NCI-H128 (cell line): Measurements from ENCODE around the gene RSBN1L.
A peak's percentile ranks its signal among the peaks of the same experiment; 100 is the strongest.
"Not testable (repeated sequence)": the region's sequence is repeated elsewhere in the genome, so short reads cannot be mapped to it uniquely, and the experiment has no call there.

Experiments
- DNase-seq: peaks from one replicate; lab custom pipeline; 2025; ENCODE audit not compliant: unreplicated experiment; lab: John Stamatoyannopoulos, UW

RSBN1L gene

DNA sequence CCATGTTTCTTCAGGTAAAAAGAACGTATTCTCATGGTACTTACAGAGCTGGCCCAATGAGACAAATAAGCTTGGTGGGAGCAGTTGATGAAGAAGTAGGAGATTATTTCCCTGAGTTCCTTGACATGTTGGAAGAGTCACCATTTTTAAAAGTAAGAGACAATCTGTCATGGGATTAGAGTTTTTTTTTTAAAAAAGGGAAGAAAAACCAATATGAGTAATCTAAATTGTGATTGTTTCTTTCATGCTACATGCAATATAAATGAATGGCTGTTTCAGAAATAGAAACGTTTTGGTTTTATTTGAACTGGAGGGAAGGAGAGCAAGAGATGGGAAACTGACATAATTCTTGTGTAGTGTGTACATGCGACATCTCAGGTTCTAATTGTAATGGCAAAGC, 69.2 kb downstream of the RSBN1L start:
- DNase-seq, result no peak

DNA sequence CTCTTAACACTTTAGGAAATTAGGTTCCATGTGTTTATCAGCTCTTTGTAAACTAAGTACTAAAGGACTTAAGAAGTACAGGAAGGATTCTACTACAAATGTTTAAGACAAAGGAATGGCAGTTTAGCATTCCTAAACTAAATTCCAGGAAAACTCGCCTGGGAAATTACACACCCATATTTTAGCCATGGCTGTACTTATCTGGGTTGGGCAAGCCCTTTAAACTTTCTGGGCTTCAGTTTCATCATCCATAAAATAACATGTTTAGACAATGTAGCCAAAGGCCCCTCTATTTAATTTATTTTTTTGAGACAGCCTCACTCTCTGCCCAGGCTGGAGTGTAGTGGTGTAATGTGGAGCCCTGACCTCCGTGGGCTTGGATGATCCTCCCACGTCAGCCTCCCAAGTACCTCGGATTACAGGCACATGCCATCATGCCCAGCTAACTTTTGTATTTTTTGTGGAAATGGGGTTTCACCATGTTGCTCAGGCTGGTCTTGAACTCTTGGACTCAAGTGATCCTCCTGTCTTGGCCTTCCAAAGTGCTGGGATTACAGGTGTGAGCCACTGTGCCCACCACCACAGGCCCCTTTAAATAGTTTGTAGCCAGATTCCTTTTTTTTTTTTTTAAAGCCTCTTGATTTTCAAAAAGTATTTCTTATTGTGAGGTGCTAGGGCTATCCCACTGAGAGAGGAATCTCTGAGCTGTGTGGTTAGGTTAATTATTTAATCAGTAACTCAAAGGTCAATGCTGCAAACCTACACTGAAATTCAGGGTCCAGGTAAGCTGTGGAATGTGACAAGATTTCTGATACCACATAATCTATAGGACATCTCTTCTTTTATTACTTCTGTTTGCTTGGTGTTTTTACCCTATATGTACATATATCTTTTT, 69.9 kb downstream of the RSBN1L start:
- no peak for DNase-seq

DNA sequence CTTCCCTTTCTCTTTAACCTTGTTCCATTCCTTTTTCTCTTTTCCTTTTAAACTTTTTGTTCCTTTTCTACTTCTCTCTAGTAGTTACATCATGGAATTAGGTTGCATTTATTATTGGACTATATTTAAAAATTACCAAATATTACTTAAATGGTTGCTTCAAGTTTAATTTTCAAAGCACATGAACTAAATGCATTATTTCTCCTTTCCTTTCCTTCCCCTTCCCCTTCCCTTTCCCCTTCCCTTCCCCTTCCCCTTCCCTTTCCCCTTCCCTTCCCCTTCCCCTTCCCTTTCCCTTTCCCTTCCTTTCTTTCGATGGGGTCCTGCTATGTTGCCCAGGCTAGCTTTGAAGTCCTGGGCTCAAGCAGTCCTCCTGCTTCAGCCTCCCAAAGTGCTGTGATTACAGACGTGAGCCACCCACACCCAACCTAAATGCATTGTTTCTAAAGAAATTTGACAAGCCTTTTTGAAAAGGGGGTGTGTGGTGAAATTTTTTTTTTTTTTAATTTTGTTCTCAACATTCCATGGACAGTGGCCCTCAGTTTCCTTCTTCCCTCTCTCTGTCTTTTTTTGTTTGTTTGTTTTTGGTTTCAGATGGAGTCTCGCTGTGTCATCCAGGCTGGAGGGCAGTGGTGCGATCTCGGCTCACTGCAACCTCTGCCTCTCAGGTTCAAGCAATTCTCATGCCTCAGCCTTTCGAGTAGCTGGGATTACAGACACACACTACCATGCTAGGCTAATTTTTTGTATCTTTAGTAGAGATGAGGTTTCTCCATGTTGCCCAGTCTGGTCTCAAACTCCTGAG, 70.7 kb downstream of the RSBN1L start:
- DNase-seq, result no peak

DNA sequence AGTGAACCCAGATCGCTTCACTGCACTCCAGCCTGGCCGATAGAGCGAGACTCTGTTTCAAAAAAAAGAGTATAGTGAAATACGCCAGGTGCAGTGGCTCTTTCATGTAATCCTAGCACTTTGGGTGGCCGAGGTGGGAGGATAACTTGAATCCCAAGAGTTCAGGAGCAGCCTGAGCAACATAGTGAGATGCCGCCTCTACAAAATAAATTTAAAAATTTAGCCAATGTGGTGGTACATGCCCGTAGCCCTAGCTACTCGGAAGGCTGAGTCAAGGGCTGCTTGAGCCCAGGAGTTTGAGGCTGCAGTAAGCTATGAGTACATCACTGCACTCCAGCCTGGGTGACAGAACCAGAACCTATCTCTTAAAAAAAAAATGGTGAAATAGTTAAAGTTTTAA, 74.1 kb downstream of the RSBN1L start:
- DNase-seq, result no peak

DNA sequence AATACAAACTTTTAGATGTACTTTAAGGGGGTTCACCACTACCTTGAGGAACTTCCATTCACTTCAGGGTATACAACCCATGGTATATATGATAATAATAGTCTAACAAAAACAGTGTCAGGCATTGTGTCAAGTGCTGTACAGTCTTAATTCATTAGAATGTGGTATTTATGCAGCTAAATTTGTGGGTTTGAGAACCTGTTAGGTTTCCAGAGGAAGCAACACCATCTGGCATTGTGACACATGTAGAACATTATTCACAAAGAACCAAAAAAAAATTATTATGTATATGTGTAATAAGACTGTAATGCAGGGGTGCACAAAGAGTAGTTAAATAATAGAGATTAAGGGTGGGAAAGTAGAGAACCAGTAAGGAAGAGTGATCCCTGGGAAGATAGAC, 75.6 kb downstream of the RSBN1L start:
- no peak for DNase-seq

DNA sequence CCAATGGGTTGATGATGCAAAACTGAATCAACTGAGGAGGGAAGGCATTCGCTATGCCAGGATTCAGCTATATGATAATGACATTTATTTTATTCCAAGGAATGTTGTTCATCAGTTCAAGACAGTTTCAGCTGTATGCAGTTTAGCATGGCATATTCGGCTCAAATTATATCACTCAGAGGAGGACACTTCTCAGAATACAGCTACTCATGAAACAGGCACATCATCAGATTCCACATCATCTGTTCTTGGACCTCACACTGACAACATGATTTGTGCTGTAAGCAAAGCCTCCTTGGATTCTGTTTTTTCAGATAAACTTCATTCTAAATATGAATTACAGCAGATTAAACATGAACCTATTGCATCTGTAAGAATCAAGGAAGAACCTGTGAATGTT, 82.3 kb downstream of the RSBN1L start:
- DNase-seq, result no peak

DNA sequence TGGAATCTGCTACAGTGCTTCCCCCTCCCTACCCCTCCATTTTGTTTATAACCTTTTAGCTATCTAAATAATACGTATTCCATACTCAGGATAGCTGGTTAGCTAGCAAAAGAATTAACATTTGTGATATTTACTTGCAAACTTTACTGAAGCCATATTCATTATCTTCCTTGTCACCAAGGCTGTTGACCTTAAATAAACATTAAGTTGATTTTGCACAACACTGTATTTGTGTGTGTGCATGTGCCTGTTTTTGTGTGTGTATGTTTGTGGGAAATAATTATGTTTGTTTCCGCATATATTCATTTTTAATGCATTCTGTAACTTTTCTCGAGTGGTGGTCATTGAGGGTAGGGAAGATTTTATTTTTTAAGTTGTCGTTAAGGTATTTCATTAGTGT, 86.1 kb downstream of the RSBN1L start:
- DNase-seq, result no peak

DNA sequence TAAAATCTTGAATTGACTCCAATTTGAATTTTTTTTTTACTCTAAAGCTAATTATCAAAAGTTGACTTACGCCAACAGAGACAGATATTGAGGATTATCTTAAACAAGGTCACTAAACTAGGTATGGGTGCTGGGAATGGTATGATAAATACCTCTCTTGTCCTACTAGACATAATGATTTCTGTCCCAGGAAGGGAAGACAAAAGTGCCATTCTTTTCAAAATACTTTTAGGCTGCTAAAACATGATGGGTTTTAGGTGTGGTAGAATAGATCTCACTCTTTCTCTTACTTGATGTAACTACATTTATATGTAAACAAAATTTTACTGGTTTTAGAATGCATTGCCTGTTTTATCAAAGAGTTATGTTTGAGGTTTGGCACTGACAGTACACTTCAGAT, 86.9 kb downstream of the RSBN1L start:
- no peak for DNase-seq

DNA sequence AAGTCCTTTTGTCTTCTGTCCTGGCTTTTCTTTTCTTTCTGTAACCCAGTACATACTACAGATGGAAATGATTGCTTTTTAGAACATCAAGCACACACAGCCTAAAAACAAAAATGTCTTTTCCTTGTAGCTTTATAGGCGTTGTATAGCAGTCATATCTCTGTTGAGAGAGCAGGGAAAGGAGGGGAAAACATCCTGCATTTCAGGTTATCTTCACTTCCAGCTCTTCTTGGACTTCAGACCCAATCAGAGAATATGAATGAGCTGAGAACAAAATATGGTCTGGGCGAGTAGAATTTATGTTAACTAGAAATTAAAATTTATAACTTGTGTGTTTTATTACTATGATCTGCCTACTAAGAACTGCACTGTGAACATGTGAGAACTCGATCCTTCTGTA, 87.3 kb downstream of the RSBN1L start:
- DNase-seq, result no peak

DNA sequence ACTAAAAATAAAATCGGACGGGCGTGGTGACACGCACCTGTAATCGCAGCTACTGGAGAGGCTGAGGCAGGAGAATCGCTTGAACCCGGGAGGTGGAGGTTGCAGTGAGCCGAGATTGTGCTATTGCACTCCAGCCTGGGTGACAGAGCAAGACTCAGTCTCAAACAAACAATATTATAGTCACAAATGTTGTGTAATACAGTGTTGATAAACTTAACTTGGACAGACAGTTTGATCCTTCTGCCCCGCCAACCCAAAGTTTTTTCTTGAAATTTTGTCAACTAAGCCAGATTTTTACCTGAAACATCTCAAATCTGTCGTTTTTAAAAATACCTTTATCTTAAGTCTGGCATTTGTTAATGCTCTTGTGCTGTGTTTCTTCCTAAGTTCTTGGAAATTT, 88.2 kb downstream of the RSBN1L start:
- not testable (repeated sequence) for DNase-seq

DNA sequence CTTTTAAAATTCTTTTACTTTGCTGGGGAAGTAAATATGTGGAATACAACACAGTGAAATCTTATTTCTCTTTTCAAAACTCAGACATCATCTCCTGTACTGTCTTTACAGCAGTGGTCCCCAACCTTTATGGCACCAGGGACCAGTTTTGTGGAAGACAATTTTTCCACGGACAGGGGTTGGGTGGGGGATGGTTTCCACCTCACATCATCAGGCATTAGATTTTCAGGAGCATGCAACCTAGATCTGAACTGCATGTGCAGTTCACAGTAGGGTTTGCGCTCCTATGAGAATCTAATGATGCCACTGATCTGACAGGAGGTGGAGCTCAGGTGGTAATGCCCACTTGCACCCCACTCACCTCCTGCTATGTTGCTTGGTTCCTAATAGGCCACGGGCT, 89.8 kb downstream of the RSBN1L start:
- DNase-seq, result no peak

DNA sequence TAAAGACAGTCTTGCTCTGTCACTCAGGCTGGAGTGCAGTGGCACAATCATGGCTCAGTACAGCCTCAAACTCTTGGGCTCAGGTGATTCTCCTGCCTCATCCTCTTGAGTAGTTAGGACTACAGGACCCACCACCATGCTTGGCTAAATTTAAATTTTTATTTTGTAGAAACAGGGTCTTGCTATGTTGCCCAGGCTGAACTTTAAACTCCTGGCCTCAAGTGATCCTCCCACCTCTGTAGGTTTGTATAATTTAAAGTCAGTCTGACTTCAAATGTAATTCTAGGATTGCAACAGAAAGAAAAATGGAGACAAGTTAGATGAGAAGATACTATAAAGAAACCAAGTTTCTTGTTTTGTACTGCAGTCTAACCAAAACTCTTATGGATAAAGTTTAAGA, 90.5 kb downstream of the RSBN1L start:
- DNase-seq, result no peak

DNA sequence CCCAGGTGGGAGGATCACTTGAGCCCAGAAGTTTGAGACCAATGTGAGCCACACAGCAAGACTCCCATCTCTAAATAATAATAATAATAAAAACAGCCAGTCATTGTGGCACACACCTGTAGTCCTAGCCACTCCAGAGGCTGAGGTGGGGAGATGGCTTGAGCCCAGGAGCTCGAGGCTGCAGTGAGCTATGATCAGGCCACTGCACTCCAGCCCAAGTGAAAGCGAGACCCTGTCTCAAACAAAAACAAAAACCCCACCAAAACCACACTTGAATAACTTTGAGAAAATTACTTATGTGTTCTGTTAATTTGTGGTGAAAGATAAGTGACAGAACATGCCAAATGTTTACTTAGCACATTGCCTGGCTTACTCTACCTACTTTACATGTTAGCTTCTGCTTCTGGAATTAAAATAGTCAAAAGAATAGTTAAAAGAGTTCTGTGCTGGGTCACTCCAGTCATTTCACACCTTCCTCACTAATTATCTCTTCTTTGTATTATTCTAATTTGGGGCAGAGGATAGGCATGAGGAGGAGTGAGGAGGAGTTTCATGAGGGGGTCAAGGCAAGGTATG, 92.2 kb downstream of the RSBN1L start:
- no peak for DNase-seq

DNA sequence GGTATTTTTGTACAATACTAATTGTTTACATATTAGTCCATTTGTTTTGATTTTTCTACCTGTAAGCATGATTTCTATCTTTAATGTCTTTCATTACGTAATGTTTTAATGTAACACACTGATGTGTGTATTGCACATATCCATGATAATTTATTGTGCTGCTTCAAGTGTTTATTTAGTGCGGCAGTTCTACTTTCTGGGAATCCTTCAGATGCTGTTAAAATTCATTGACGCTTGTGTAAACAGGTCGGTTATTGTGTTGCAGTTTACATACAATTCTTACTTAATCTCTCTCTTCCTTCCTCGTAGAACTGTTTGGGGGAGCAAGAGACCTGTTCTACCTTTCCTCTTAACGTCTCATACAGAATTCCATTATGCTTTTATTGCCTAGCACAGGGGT, 95.1 kb downstream of the RSBN1L start:
- DNase-seq, result no peak

DNA sequence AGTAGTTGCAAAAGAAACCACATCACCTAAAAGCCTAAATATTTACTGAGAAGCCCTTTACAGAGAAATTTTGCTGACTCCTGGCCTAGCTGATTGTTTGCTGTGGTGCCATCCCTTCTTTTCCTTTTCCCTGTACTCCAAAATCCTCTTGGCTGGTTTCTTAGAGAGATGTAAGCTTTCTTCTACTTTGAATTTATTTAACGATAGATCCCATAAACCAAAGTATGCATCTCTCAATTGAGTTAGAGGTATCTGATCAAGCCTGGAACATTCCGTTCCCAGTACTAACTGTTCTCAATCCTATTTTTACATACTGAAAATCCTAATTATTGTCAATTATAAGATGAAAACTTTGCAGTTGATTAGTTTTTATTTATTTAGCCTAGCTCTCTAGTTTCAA, 95.7 kb downstream of the RSBN1L start:
- no peak for DNase-seq

DNA sequence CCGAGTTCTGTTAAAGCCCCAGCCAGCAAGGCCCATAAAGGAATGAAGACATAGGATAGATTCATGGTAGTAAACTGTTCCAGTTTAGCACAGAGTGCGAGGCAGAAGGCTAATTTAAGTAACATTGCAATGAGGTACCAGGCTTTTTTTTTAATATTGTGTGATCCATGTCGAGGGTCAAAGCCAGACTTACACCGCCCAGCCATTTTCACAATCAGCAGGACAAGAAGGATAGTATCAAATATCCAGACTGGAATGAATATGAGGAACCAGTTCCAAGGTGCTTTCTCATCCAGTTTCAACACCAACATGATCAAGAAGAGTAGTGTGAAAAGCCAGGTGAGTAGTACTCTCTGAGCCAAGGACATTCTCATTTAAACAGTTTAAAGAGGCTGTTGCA, 97.7 kb downstream of the RSBN1L start:
- DNase-seq, result no peak

DNA sequence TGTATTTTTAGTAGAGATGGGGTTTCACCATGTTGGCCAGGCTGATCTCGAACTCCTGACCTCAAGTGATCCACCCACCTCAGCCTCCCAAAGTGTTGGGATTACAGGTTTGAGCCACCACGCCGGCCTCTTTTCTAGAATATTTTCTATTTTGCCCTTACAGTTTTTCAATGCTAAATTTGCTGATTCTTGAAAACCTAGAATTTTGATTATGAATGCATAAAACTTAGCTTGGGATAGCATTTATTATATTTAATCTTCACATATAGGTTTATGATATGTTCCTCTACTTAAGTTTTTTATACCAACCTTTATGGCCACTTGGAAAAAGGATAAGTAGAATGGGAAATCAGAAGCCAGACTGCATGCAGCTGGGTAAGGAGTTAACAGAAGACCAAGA, 99.8 kb downstream of the RSBN1L start:
- no peak for DNase-seq

DNA sequence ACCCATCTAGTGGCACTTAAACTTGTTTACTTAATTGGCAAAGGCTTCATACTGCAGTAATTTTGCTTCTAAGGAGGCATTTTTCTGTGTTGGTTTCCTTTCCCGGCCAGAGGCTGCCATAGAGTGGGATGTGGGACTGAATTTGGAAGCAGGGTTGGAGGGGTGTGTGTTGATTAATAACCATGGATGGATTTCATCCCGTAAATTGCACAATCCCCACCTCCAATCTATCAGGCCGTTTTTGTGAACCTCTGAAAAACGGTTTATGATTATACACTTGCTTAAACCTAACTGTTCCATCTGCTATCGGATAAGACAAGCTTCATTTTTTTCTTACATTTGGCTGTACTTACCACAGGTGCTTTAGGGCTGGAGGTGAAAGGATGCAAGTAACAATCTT, 100.7 kb downstream of the RSBN1L start:
- no peak for DNase-seq

DNA sequence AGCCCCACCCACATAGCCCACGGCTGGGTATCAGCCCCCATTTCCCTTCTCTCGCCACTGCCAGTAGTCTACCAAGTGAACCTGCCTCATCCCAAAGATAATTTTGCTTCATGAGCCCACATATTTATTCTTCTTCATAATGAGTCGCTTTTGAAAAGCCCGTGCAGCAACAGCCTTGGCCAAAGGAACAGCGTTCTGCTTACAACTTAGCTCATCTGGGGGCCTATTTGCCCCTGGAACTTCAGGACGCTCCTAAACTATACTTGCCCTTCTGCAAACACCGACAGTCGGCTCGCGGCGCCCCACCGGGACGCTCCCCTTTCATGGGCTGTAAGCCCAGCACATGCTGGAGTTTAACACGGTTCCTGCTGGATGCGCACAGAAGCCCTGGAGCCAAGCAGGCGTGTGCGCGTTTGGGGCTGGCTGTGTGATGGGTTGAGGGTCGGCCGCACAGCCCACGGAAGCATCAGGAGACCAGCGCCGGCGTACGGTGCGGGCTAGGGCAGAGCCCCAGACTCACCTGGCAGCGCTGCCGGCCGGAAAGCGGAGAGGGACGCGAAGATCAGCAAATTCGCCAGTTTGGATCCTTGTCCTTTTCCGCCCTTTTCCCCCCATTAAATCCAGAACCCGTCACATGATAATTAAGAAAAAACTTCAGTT, 101.6 kb downstream of the RSBN1L start:
- DNase-seq, result no peak

DNA sequence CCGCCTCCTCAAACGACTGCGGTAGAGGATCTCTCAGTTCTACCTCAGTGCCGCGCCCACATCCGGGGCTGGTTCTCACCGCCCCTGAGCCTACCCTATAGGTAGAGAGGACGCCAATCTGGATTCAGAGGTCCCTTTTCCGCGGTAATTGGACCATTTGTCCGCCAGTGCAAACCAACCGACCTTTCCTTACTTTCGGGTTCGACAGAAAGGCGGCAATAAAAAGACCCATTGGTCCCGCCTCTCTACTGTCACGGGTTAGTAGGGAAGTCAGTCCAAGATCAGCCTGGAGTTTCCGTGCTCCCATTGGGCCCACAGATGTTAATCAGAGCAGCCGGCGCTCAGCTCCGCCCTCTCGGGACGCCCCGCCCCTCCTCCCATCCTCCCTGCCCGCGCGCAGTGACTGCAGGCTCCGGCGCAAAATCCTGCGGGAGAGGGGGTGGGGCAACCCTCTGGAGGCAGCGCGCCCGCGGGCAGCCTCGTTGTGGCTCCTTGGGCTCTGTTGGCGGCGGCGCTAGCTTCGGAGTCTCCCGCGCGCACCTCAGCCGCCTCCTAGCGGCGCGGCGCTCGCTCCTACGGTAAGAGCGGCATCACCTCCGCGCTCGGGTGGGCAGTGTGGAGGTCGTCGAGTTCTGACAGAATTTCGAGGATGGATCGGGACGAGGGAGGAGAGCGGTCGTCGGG, 102.3 kb downstream of the RSBN1L start, which contains the start of the genes PHTF2 and TMEM60:
TSS of gene PHTF2 (plus strand) at position 380 of the 684 bp plus-strand sequence.
TSS of gene TMEM60 (minus strand) at position 41 of the 684 bp plus-strand sequence. CDS start 4,061 bp downstream, outside the sequence.
- peak; percentile 97 for DNase-seq
